Tibial nerve (tissue), 4 donors: ENCODE data around the gene MTURN.

Experiments used
- CTCF ChIP-seq, 5 experiments: fragments of 200-600 bp in 3 of 5; fragments of 450-650 bp in 2 of 5; sonication (generic) in 3 of 5; IDR thresholded peaks; one replicate each; pipeline ENCODE4 v1.5.1; 2016 to 2019; ENCODE audit warnings: antibody characterized with exemption in 5 of 5, mild to moderate bottlenecking in 3 of 5, moderate library complexity in 2 of 5
- EP300 ChIP-seq, 2 donors: sonication (generic); formaldehyde crosslinking; IDR thresholded peaks; one replicate each; pipeline ENCODE4 v1.6.1; 2017; ENCODE audit warnings: antibody characterized with exemption in 2 of 2, mild to moderate bottlenecking in 1 of 2
- POLR2A ChIP-seq, 2 donors: fragments of 450-650 bp; IDR thresholded peaks; one replicate each; pipeline ENCODE4 v1.6.1; 2017; ENCODE audit warnings: antibody characterized with exemption in 2 of 2, mild to moderate bottlenecking in 2 of 2, moderate library complexity in 2 of 2

GRCh38 chr7:30159698-30160143, 24.9 kb downstream of the MTURN start:
- TF ChIP-seq CTCF (IDR thresholded peaks at IDR 0.05) (no peak), EP300 (IDR thresholded peaks at IDR 0.05) (peak in 1 of 2 donors; percentile 35), POLR2A (IDR thresholded peaks at IDR 0.05) (no peak)
